Ecto neural progenitor cell (in vitro differentiated cells): ENCODE measurements around the gene UGT2B28.
"Not testable (repeated sequence)": the region's sequence is repeated elsewhere in the genome, so short reads cannot be mapped to it uniquely, and the experiment has no call there.

Experiments
- DNase-seq: peaks from one replicate; pipeline ENCODE4 v3.0.0-alpha.2; 2018; ENCODE audit warnings: low spot score

Gene UGT2B28

GRCh38 chr4:69280081-69280480 lies at the start of gene UGT2B28:
TSS of gene UGT2B28 (plus strand) at chr4:69280475. CDS start at chr4:69280501, 26 bp downstream.
- DNase-seq, result not testable (repeated sequence)

GRCh38 chr4:69239092-69239491 lies 41.2 kb upstream of the UGT2B28 start:
- DNase-seq, result no peak

GRCh38 chr4:69239557-69240168 lies 40.6 kb upstream of the UGT2B28 start:
- DNase-seq, result no peak

- not testable (repeated sequence) for DNase-seq
Measured at GRCh38 chr4:69240787-69241186, 39.5 kb upstream of the UGT2B28 start.

- not testable (repeated sequence) for DNase-seq
Measured at GRCh38 chr4:69241746-69242145, 38.5 kb upstream of the UGT2B28 start.

GRCh38 chr4:69242562-69243240 lies 37.6 kb upstream of the UGT2B28 start:
- DNase-seq, result not testable (repeated sequence)

GRCh38 chr4:69250884-69251283 lies 29.4 kb upstream of the UGT2B28 start:
- not testable (repeated sequence) for DNase-seq

GRCh38 chr4:69253147-69253772 lies 27.0 kb upstream of the UGT2B28 start:
- not testable (repeated sequence) for DNase-seq

- not testable (repeated sequence) for DNase-seq
Measured at GRCh38 chr4:69268612-69269011, 11.7 kb upstream of the UGT2B28 start.

- DNase-seq, result not testable (repeated sequence)
Measured at GRCh38 chr4:69296356-69296755, 16.1 kb downstream of the UGT2B28 start.

GRCh38 chr4:69308426-69309033 lies 28.3 kb downstream of the UGT2B28 start:
- DNase-seq, result not testable (repeated sequence)

- DNase-seq, result not testable (repeated sequence)
Measured at GRCh38 chr4:69309549-69310076, 29.3 kb downstream of the UGT2B28 start.

GRCh38 chr4:69310262-69310661 lies 30.0 kb downstream of the UGT2B28 start:
- not testable (repeated sequence) for DNase-seq

GRCh38 chr4:69317669-69318298 lies 37.5 kb downstream of the UGT2B28 start:
- DNase-seq, result not testable (repeated sequence)

GRCh38 chr4:69321153-69321729 lies 41.0 kb downstream of the UGT2B28 start:
- no peak for DNase-seq

- no peak for DNase-seq
Measured at GRCh38 chr4:69322055-69322454, 41.8 kb downstream of the UGT2B28 start.

- no peak for DNase-seq
Measured at GRCh38 chr4:69323284-69323683, 43.0 kb downstream of the UGT2B28 start.

- DNase-seq, result no peak
Measured at GRCh38 chr4:69330345-69331047, 50.2 kb downstream of the UGT2B28 start.

- DNase-seq, result not testable (repeated sequence)
Measured at GRCh38 chr4:69331304-69331703, 51.0 kb downstream of the UGT2B28 start.

- not testable (repeated sequence) for DNase-seq
Measured at GRCh38 chr4:69335485-69335884, 55.2 kb downstream of the UGT2B28 start.

- DNase-seq, result not testable (repeated sequence)
Measured at GRCh38 chr4:69343114-69343513, 62.8 kb downstream of the UGT2B28 start.
